A549 (cell line): ENCODE data around the gene USP32. TPM values are rescaled to one million over a fixed set of nuclear protein-coding genes. Genes with fewer than 3 reads are reported as not detected.
"Not testable (repeated sequence)": the region's sequence is repeated elsewhere in the genome, so short reads cannot be mapped to it uniquely, and the experiment has no call there.

ENCODE experiments used
- ATAC-seq, 2 experiments: fragments of 200-7000 bp in 1 of 2; fragments of >200 bp in 1 of 2; cut with Nextera tagmentation in 1 of 2; cut with Tn5 transposase in 1 of 2; 3 replicates each; pipeline versions ENCODE4 v1.8.0 to v1.9.1; 2018 to 2020; ENCODE audit warnings: mild to moderate bottlenecking in 1 of 2, moderate library complexity in 1 of 2
- CTCF ChIA-PET: fragments of 300-600 bp; sonication (Branson Sonifier 250); formaldehyde crosslinking; extraction: SDS; loops from one replicate; lab custom pipeline; 2021; ENCODE audit warnings: antibody characterized with exemption, inconsistent platforms; lab: Yijun Ruan, JAX
- POLR2A ChIA-PET: fragments of 350-600 bp; formaldehyde crosslinking; extraction: SDS; loops from one replicate; lab custom pipeline; 2021; ENCODE audit warnings: antibody characterized with exemption, inconsistent platforms; lab: Yijun Ruan, JAX
- DNase-seq, 2 experiments: peaks; one replicate each; pipeline versions ENCODE4 v3.0.0 to v3.0.0-alpha.2; 2011 to 2016; ENCODE audit warnings: low read depth in 1 of 2, low spot score in 1 of 2
- FAIRE-seq: peaks from 2 replicates; lab custom pipeline; 2011; peaks lifted over from hg19 to GRCh38; lab: Jason Lieb, UNC
- H3K27ac ChIP-seq, 2 experiments: fragments of >200 bp; sonication (Bioruptor Twin); formaldehyde crosslinking; 3 replicates each; pipeline ENCODE4 v1.5.1; 2016 to 2017
- H3K4me1 ChIP-seq: fragments of >200 bp; sonication (Bioruptor Twin); formaldehyde crosslinking; 3 replicates; pipeline ENCODE4 v1.6.1; 2016
- H3K4me2 ChIP-seq: fragments of >200 bp; sonication (Bioruptor Twin); formaldehyde crosslinking; 3 replicates; pipeline ENCODE4 v1.6.1; 2016
- H3K4me3 ChIP-seq: fragments of >200 bp; sonication (Bioruptor Twin); formaldehyde crosslinking; 3 replicates; pipeline ENCODE4 v1.5.1; 2016
- H3K9me3 ChIP-seq: fragments of >200 bp; sonication (Bioruptor Twin); formaldehyde crosslinking; 3 replicates; pipeline ENCODE4 v1.6.1; 2016
- BHLHE40 ChIP-seq: IDR thresholded peaks from 2 replicates; pipeline ENCODE4 v1.6.1; 2012; ENCODE audit warnings: low read depth, low read length, inconsistent platforms
- CHD2 ChIP-seq: fragments of 150-350 bp; IDR thresholded peaks from 2 replicates; pipeline ENCODE4 v1.6.1; 2014; ENCODE audit warnings: low read length; ENCODE audit not compliant: partially characterized antibody
- CTCF ChIP-seq: fragments of >200 bp; sonication (Bioruptor Twin); formaldehyde crosslinking; IDR thresholded peaks from 3 replicates; pipeline ENCODE4 v1.5.1; 2016
- E2F6 ChIP-seq: IDR thresholded peaks from 2 replicates; pipeline ENCODE4 v1.6.1; 2012; ENCODE audit warnings: low read depth, borderline replicate concordance
- EHF ChIP-seq: fragments of 250-450 bp; sonication (Bioruptor Pico); IDR thresholded peaks from 2 replicates; pipeline ENCODE4 v1.5.0; 2020; ENCODE audit warnings: mild to moderate bottlenecking
- EHMT2 ChIP-seq: fragments of 200-600 bp; sonication (generic); IDR thresholded peaks from 2 replicates; pipeline ENCODE4 v1.6.1; 2016; ENCODE audit warnings: antibody characterized with exemption, low read depth, mild to moderate bottlenecking, moderate library complexity
- FOSB ChIP-seq: fragments of 250-450 bp; sonication (Bioruptor Pico); IDR thresholded peaks from 2 replicates; pipeline ENCODE4 v1.5.0; 2020; ENCODE audit warnings: mild to moderate bottlenecking, moderate library complexity
- FOSL2 ChIP-seq, 2 experiments: fragments of 450-650 bp in 1 of 2; fragments of >200 bp in 1 of 2; sonication (Bioruptor Twin) in 1 of 2; formaldehyde crosslinking; IDR thresholded peaks; 2 replicates each; pipeline versions ENCODE4 v1.5.0 to v1.6.1; 2016 to 2020; ENCODE audit warnings: mild to moderate bottlenecking in 1 of 2, moderate library complexity in 1 of 2
- HDAC2 ChIP-seq: fragments of 200-600 bp; sonication (generic); IDR thresholded peaks from 2 replicates; pipeline ENCODE4 v1.6.1; 2016
- HEYL ChIP-seq: fragments of 250-450 bp; sonication (Bioruptor Pico); IDR thresholded peaks from 2 replicates; pipeline ENCODE4 v1.8.0; 2021; ENCODE audit warnings: mild to moderate bottlenecking, moderate library complexity
- HOXA7 ChIP-seq: fragments of 250-450 bp; sonication (Bioruptor Pico); IDR thresholded peaks from 2 replicates; pipeline ENCODE4 v1.5.0; 2020; ENCODE audit warnings: mild to moderate bottlenecking, moderate library complexity
- JUNB ChIP-seq: fragments of >200 bp; sonication (Bioruptor Twin); formaldehyde crosslinking; IDR thresholded peaks from 2 replicates; pipeline ENCODE4 v1.6.1; 2016
- KDM1A ChIP-seq: fragments of 200-600 bp; sonication (generic); IDR thresholded peaks from 2 replicates; pipeline ENCODE4 v1.6.1; 2016; ENCODE audit warnings: low read depth, mild to moderate bottlenecking
- MAFK ChIP-seq: fragments of 450-650 bp; IDR thresholded peaks from 2 replicates; pipeline ENCODE4 v1.6.1; 2014; ENCODE audit not compliant: partially characterized antibody
- NFE2L2 ChIP-seq: fragments of 150-350 bp; conservative IDR thresholded peaks from 2 replicates; pipeline ENCODE4 v1.6.1; 2014; ENCODE audit warnings: low read length
- PHF8 ChIP-seq: fragments of 200-600 bp; sonication (generic); IDR thresholded peaks from 2 replicates; pipeline ENCODE4 v1.6.1; 2016; ENCODE audit warnings: low read depth, mild to moderate bottlenecking, antibody characterized with exemption, moderate library complexity, borderline replicate concordance
- RAD21 ChIP-seq, 2 experiments: fragments of >200 bp in 1 of 2; sonication (Bioruptor Twin) in 1 of 2; formaldehyde crosslinking in 1 of 2; IDR thresholded peaks in 1 of 2; conservative IDR thresholded peaks in 1 of 2; 2 replicates in 1 of 2; 3 replicates in 1 of 2; pipeline ENCODE4 v1.6.1; 2012 to 2018; ENCODE audit warnings: inconsistent platforms in 1 of 2
- RNF2 ChIP-seq: fragments of 200-600 bp; sonication (generic); IDR thresholded peaks from 2 replicates; pipeline ENCODE4 v1.6.1; 2016; ENCODE audit warnings: low read depth, mild to moderate bottlenecking, antibody characterized with exemption, moderate library complexity, borderline replicate concordance
- TFCP2L1 ChIP-seq: fragments of 250-450 bp; sonication (Bioruptor Pico); IDR thresholded peaks from 2 replicates; pipeline ENCODE4 v1.5.0; 2021; ENCODE audit warnings: mild to moderate bottlenecking
- ZNF302 ChIP-seq: fragments of 250-450 bp; sonication (Bioruptor Pico); IDR thresholded peaks from 2 replicates; pipeline ENCODE4 v1.9.0; 2021; ENCODE audit warnings: inconsistent platforms, mild to moderate bottlenecking, moderate library complexity
- WGBS: methylation state at CpG from one replicate; pipeline ENCODE4 v1.1.6; 2017; ENCODE audit errors: missing lambda C conversion rate; 5-methylcytosine and 5-hydroxymethylcytosine counted together
- polyA plus RNA-seq, 4 experiments: library from polyadenylated mRNA; depleted of rRNA in 3 of 4; stranded (reverse); fragments of >200 nt; fragmentation: RNase III in 1 of 4; extraction: RNeasy Plus Mini Kit Qiagen cat#74134 plus additional on column Dnase treatment in 1 of 4; gene quantifications; 2 replicates in 3 of 4; 3 replicates in 1 of 4; pipeline ENCODE4 v1.2.3, GENCODE V29; 2011 to 2017
- TF ChIP-seq, protein P1 (sequence below): IDR thresholded peaks from 2 replicates; pipeline ENCODE4 v1.6.1; 2012

Gene USP32
- polyA plus RNA-seq, 2 of the 4 experiments (the other 2 are of a cell fraction), result 35.4 to 52.2 TPM

- no peaks in the 10 kb centered on the region for H3K9me3 ChIP-seq
- ATAC-seq, result peak; percentile 45 to 47; a peak in 3 of 6 replicates
- no peak overlapping the region for H3K4me3 ChIP-seq
- no peak overlapping the region for H3K27ac ChIP-seq
- WGBS, result 80% methylated on average over 2 of the region's 2 CpGs
- POLR2A ChIA-PET, result no interaction called here
- no peak overlapping the region for H3K4me2 ChIP-seq
- DNase-seq, result peak in 1 of 2 experiments; percentile 35
- peaks cover 11% of the 10 kb centered on the region for H3K4me1 ChIP-seq
- CTCF ChIA-PET, result interaction anchor here (0.5 kb wide), 1 partner anchor 106 kb away, joined by 3 read pairs; the partner anchor contains the start of gene CHCT1
- no peak for FAIRE-seq
- TF ChIP-seq HEYL (no peak), CTCF (peak; percentile 25; the same call in 1 of the 3 replicates), RAD21 (conservative IDR thresholded peaks at IDR 0.05 in 1 of 2, IDR thresholded peaks at IDR 0.05 in 1 of 2) (peak; percentile 15 to 18; a peak in 1 of 5 replicates), JUNB (no peak)
These were observed 76.3 kb downstream of the USP32 start for GRCh38 chr17:60315650-60316049.

DNA sequence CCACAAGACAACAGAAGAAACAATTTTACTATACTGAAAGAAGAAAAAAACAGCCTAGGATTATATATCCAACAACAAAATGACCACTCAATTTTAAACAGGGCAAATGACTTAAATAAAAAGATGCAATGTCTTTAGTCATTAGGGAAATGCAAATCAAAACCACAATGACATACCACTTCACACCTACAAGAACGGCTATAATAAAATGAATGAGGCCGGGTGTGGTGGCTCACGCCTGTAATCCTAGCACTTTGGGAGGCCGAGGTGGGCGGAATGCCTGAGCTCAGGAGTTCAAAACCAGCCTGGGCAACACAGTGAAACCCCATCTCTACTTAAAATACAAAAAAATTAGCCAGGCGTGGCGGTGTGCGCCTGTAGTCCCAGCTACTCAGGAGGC lies 77.0 kb downstream of the USP32 start:
- H3K4me2 ChIP-seq, H3K9me3 ChIP-seq, ATAC-seq, H3K4me3 ChIP-seq, POLR2A ChIA-PET, DNase-seq, H3K27ac ChIP-seq, FAIRE-seq: not testable (repeated sequence)
- CTCF ChIA-PET, result interaction anchor here (0.7 to 1.5 kb wide), 2 partner anchors 19 to 107 kb away, joined by 3 read pairs; partner anchors contain the start of gene CHCT1
- 97% methylated on average over 8 of the region's 8 CpGs for WGBS
- H3K4me1 ChIP-seq, result peaks cover 10% of the 10 kb centered on the region

DNA sequence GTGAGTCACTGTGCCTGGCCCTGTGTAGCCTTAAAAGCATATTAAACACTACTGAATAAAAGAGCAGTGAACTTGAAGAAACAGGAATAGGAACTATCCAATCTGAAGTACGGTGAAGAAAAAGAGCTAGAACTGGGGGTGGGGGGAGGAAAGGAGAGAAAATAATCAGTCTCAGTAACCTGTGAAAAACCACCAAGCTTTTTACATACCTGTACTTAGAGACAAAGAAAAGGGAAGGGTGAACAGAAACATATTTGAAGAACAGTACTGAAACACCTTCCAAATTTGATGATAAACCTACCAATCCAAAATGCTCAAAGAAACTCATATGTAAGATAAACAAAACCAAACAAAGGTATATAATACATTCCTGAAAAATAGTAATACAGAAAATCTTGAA lies 77.5 kb downstream of the USP32 start:
- no peak overlapping the region for H3K27ac ChIP-seq
- no peak overlapping the region for H3K4me3 ChIP-seq
- peaks cover 10% of the 10 kb centered on the region for H3K4me1 ChIP-seq
- DNase-seq, result no peak
- CTCF ChIA-PET, result interaction anchor here (0.7 to 1.5 kb wide), 2 partner anchors 18 to 107 kb away, joined by 3 read pairs; partner anchors contain the start of gene CHCT1
- no peak for ATAC-seq
- 79% methylated on average over 1 of the region's 1 CpG for WGBS
- POLR2A ChIA-PET, result no interaction called here
- no peak for FAIRE-seq
- no peaks in the 10 kb centered on the region for H3K9me3 ChIP-seq
- no peak for TF ChIP-seq RNF2
- no peak for TF ChIP-seq E2F6
- no peak for TF ChIP-seq CHD2
- no peak for TF ChIP-seq EHF (CRISPR knock-in tag)
- no peak for TF ChIP-seq HDAC2
- TF ChIP-seq KDM1A, result no peak
- no peak for TF ChIP-seq BHLHE40
- no peak for TF ChIP-seq FOSB (CRISPR knock-in tag)
- no peak for TF ChIP-seq PHF8
- no peak for TF ChIP-seq FOSL2 (IDR thresholded peaks at IDR 0.05)
- no peak for TF ChIP-seq FOSL2 (CRISPR knock-in tag; IDR thresholded peaks at IDR 0.05)
- TF ChIP-seq TFCP2L1 (CRISPR knock-in tag), result no peak
- TF ChIP-seq CTCF, result no peak
- TF ChIP-seq MAFK, result no peak
- TF ChIP-seq, protein P1, sequence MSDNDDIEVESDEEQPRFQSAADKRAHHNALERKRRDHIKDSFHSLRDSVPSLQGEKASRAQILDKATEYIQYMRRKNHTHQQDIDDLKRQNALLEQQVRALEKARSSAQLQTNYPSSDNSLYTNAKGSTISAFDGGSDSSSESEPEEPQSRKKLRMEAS, result no peak
- no peak for TF ChIP-seq EHMT2
- TF ChIP-seq HOXA7 (CRISPR knock-in tag), result no peak
- TF ChIP-seq NFE2L2, result no peak
- TF ChIP-seq ZNF302 (CRISPR knock-in tag), result no peak
- no peak overlapping the region for H3K4me2 ChIP-seq
